Esophagus muscularis mucosa (tissue), 4 donors: Measurements from ENCODE around the gene RAB7B. TPM values are rescaled to one million over a fixed set of nuclear protein-coding genes. Genes with fewer than 3 reads are reported as not detected.

ENCODE experiments used
- DNase-seq: peaks from one replicate; pipeline ENCODE4 v3.0.0-alpha.2; 2017; ENCODE audit errors: extremely low spot score
- H3K27ac ChIP-seq, 4 donors: fragments of 200-600 bp; sonication (generic); replicated peaks in 1 of 4; 1 replicate in 3 of 4; 2 replicates in 1 of 4; pipeline ENCODE4 v1.5.1; 2016 to 2019; ENCODE audit warnings: mild to moderate bottlenecking in 1 of 4
- H3K27me3 ChIP-seq, 4 donors: fragments of 200-600 bp; sonication (generic); one replicate each; pipeline versions ENCODE4 v1.5.1 to v1.6.0; 2016 to 2019
- H3K36me3 ChIP-seq, 4 donors: fragments of 200-600 bp; sonication (generic); one replicate each; pipeline ENCODE4 v1.5.1; 2016 to 2019
- H3K4me1 ChIP-seq, 4 donors: fragments of 200-600 bp; sonication (generic); one replicate each; pipeline ENCODE4 v1.5.1; 2016 to 2019
- H3K4me3 ChIP-seq, 4 donors: fragments of 200-600 bp; sonication (generic); 1 replicate in 2 of 4; 2 replicates in 2 of 4; pipeline ENCODE4 v1.5.1; 2016 to 2019; ENCODE audit warnings: mild to moderate bottlenecking in 4 of 4, moderate library complexity in 1 of 4
- H3K9me3 ChIP-seq, 4 donors: fragments of 200-600 bp; sonication (generic); 1 replicate in 3 of 4; 2 replicates in 1 of 4; pipeline ENCODE4 v1.5.1; 2016 to 2019
- CTCF ChIP-seq, 3 experiments: fragments of 200-600 bp in 2 of 3; fragments of 450-650 bp in 1 of 3; sonication (generic) in 2 of 3; IDR thresholded peaks; one replicate each; pipeline ENCODE4 v1.5.1; 2017 to 2019; ENCODE audit warnings: antibody characterized with exemption in 3 of 3, mild to moderate bottlenecking in 2 of 3, moderate library complexity in 1 of 3
- EP300 ChIP-seq: sonication (generic); formaldehyde crosslinking; IDR thresholded peaks from one replicate; pipeline ENCODE4 v1.6.1; 2017; ENCODE audit warnings: antibody characterized with exemption
- POLR2A ChIP-seq: fragments of 450-650 bp; IDR thresholded peaks from one replicate; pipeline ENCODE4 v1.6.1; 2017; ENCODE audit warnings: antibody characterized with exemption, moderate library complexity, mild to moderate bottlenecking, low read depth
- POLR2AphosphoS5 ChIP-seq, 2 donors: sonication (generic); formaldehyde crosslinking; IDR thresholded peaks; one replicate each; pipeline ENCODE4 v1.6.1; 2017; ENCODE audit warnings: antibody characterized with exemption in 2 of 2
- WGBS: methylation state at CpG from one replicate; pipeline ENCODE4 v1.1.5; 2018; 5-methylcytosine and 5-hydroxymethylcytosine counted together
- intact Hi-C: fragments of 100-400 bp; cut with DNase I; formaldehyde crosslinking; loops from one replicate; pipeline ENCODE4 v1.15.1; 2023
- total RNA-seq, 4 donors: library from RNA; depleted of rRNA; stranded (reverse); fragments of >200 nt; gene quantifications; one replicate each; pipeline versions ENCODE4 v1.1.0 to v1.2.1, GENCODE V29; 2016

Gene RAB7B
- total RNA-seq, 4 donors from 2014 or later: 0.32 to 2.5 (median 1.8) TPM

- peaks cover 0 to 28% (median 0%) of the 10 kb centered on the region in 4 donors for H3K27me3 ChIP-seq
- no peaks in the 10 kb centered on the region for H3K36me3 ChIP-seq
- H3K4me3 ChIP-seq: no peak overlapping the region
- intact Hi-C loops: loop anchor here (5.0 kb wide), 1 partner anchor 75 kb away; no protein-coding TSS in a partner anchor
- TF ChIP-seq POLR2A (no peak), EP300 (no peak), CTCF (IDR thresholded peaks at IDR 0.05) (no peak), POLR2AphosphoS5 (IDR thresholded peaks at IDR 0.05) (no peak)
- H3K27ac ChIP-seq: no peak overlapping the region
- 80% methylated on average over 5 of the region's 5 CpGs for WGBS
- H3K4me1 ChIP-seq: no peaks in the 10 kb centered on the region
- no peak for DNase-seq
- no peaks in the 10 kb centered on the region for H3K9me3 ChIP-seq
Observed at GRCh38 chr1:206032380-206033140, 29.4 kb upstream of the RAB7B start.

GRCh38 chr1:206030714-206031113 lies 27.5 kb upstream of the RAB7B start:
- Histone ChIP-seq H3K36me3 (no peaks in the 10 kb centered on the region), H3K4me1 (no peaks in the 10 kb centered on the region), H3K27ac (no peak overlapping the region), H3K27me3 (peaks cover 0 to 24% (median 0%) of the 10 kb centered on the region in 4 donors), H3K4me3 (no peak overlapping the region), H3K9me3 (no peaks in the 10 kb centered on the region)
- DNase-seq: no peak
- intact Hi-C loops: loop anchor here (5.0 kb wide), 1 partner anchor 77 kb away; no protein-coding TSS in a partner anchor
- TF ChIP-seq CTCF (IDR thresholded peaks at IDR 0.05): peak; percentile 55 to 71 (median 63)
- no peak for TF ChIP-seq EP300
- TF ChIP-seq POLR2AphosphoS5 (IDR thresholded peaks at IDR 0.05): no peak
- 16% methylated on average over 4 of the region's 4 CpGs for WGBS

- Histone ChIP-seq H3K9me3 (no peaks in the 10 kb centered on the region), H3K4me3 (no peak overlapping the region), H3K27ac (no peak overlapping the region), H3K4me1 (no peaks in the 10 kb centered on the region), H3K27me3 (peaks cover 0 to 19% (median 0%) of the 10 kb centered on the region in 4 donors), H3K36me3 (no peaks in the 10 kb centered on the region)
- WGBS: 80% methylated on average over 4 of the region's 4 CpGs
- DNase-seq: no peak
- intact Hi-C loops: loop anchor here (5.0 kb wide), 1 partner anchor 77 kb away; no protein-coding TSS in a partner anchor
- TF ChIP-seq POLR2A (no peak), EP300 (no peak), POLR2AphosphoS5 (IDR thresholded peaks at IDR 0.05) (no peak), CTCF (IDR thresholded peaks at IDR 0.05) (no peak)
Observed at GRCh38 chr1:206030191-206030590, 27.0 kb upstream of the RAB7B start.

GRCh38 chr1:206029484-206029883 lies 26.3 kb upstream of the RAB7B start:
- DNase-seq: no peak
- H3K4me3 ChIP-seq: no peak overlapping the region
- no peaks in the 10 kb centered on the region for H3K4me1 ChIP-seq
- no peaks in the 10 kb centered on the region for H3K36me3 ChIP-seq
- H3K27ac ChIP-seq: no peak overlapping the region
- TF ChIP-seq EP300 (no peak), POLR2A (no peak), POLR2AphosphoS5 (IDR thresholded peaks at IDR 0.05) (peak in 1 of 2 donors; percentile 11)
- H3K27me3 ChIP-seq: peaks cover 0 to 14% (median 0%) of the 10 kb centered on the region in 4 donors
- 31% methylated on average over 4 of the region's 4 CpGs for WGBS
- intact Hi-C loops: no loop called here
- H3K9me3 ChIP-seq: no peaks in the 10 kb centered on the region

GRCh38 chr1:206025283-206025820 lies 22.2 kb upstream of the RAB7B start:
- Histone ChIP-seq H3K4me1 (no peaks in the 10 kb centered on the region), H3K27me3 (peaks cover 0 to 22% (median 0%) of the 10 kb centered on the region in 4 donors), H3K27ac (no peak overlapping the region), H3K4me3 (no peak overlapping the region), H3K36me3 (no peaks in the 10 kb centered on the region), H3K9me3 (no peaks in the 10 kb centered on the region)
- intact Hi-C loops: no loop called here
- DNase-seq: no peak
- TF ChIP-seq CTCF (IDR thresholded peaks at IDR 0.05) (no peak), EP300 (no peak), POLR2AphosphoS5 (IDR thresholded peaks at IDR 0.05) (no peak), POLR2A (no peak)
- WGBS: 75% methylated on average over 3 of the region's 3 CpGs
